ENCODE data around the gene RTN4.

DNA sequence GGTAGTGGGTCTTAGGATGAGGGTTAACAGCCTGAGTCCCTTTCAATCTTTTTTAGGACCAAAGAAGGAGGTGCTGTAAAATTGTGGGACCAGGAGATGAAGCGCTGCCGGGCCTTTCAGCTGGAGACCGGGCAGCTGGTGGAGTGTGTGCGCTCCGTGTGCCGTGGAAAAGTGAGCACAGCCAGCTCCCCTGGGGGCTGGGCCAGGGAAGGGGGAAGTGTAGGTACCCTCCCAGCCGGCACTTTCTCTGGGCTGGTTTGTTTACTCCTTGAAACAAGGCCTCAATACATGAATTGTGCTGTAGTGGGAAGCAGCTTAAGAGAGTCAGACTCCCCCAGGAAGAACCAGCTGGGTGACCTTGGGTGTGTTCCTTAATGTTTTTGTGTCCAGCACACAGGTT is 90.1 kb downstream of the RTN4 start:
- TF ChIP-seq REST (IDR thresholded peaks at IDR 0.05; ENCODE audit: low read depth) (no peak), EP300 (IDR thresholded peaks at IDR 0.05; ENCODE audit: borderline replicate concordance) (no peak), MAX (IDR thresholded peaks at IDR 0.05) (no peak), YY1 (IDR thresholded peaks at IDR 0.05; ENCODE audit: low read depth) (no peak), CREB1 (IDR thresholded peaks at IDR 0.05; ENCODE audit: low read depth) (no peak), FOXM1 (IDR thresholded peaks at IDR 0.05; ENCODE audit: borderline replicate concordance, low read depth) (no peak), TEAD4 (IDR thresholded peaks at IDR 0.05) (no peak), EGR1 (IDR thresholded peaks at IDR 0.05) (no peak), TCF12 (IDR thresholded peaks at IDR 0.05; ENCODE audit: low read depth) (no peak), NFIC (IDR thresholded peaks at IDR 0.05) (no peak), CEBPB (IDR thresholded peaks at IDR 0.05) (no peak), TAF1 (IDR thresholded peaks at IDR 0.05; ENCODE audit: low read depth) (no peak)
- TF ChIP-seq, protein P1, sequence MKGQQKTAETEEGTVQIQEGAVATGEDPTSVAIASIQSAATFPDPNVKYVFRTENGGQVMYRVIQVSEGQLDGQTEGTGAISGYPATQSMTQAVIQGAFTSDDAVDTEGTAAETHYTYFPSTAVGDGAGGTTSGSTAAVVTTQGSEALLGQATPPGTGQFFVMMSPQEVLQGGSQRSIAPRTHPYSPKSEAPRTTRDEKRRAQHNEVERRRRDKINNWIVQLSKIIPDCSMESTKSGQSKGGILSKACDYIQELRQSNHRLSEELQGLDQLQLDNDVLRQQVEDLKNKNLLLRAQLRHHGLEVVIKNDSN (IDR thresholded peaks at IDR 0.05): no peak
